Brain pericyte (primary cell): ENCODE results near the gene OSBPL1A.
"Not testable (repeated sequence)": the region's sequence is repeated elsewhere in the genome, so short reads cannot be mapped to it uniquely, and the experiment has no call there.

Experiments
- DNase-seq: peaks from one replicate; pipeline ENCODE4 v3.0.0-alpha.2; 2012; ENCODE audit warnings: low read depth, low spot score

Gene OSBPL1A

GRCh38 chr18:24187689-24188088, 209.9 kb downstream of the OSBPL1A start:
- DNase-seq, result no peak

GRCh38 chr18:24187049-24187448, 210.6 kb downstream of the OSBPL1A start:
- no peak for DNase-seq

GRCh38 chr18:24185805-24186204, 211.8 kb downstream of the OSBPL1A start:
- no peak for DNase-seq

- no peak for DNase-seq
Observed at GRCh38 chr18:24181806-24182205, 215.8 kb downstream of the OSBPL1A start.

- DNase-seq, result no peak
Observed at GRCh38 chr18:24180048-24180447, 217.6 kb downstream of the OSBPL1A start.

- no peak for DNase-seq
Observed at GRCh38 chr18:24177499-24178133, 220.0 kb downstream of the OSBPL1A start.

- no peak for DNase-seq
Observed at GRCh38 chr18:24176727-24177416, 220.8 kb downstream of the OSBPL1A start.

- DNase-seq, result no peak
Observed at GRCh38 chr18:24173997-24174396, 223.6 kb downstream of the OSBPL1A start.

- no peak for DNase-seq
Observed at GRCh38 chr18:24170360-24170759, 227.3 kb downstream of the OSBPL1A start.

GRCh38 chr18:24168496-24168895, 229.1 kb downstream of the OSBPL1A start:
- no peak for DNase-seq

- DNase-seq, result no peak
Observed at GRCh38 chr18:24161304-24161703, 236.3 kb downstream of the OSBPL1A start.

GRCh38 chr18:24160086-24160485, 237.5 kb downstream of the OSBPL1A start:
- DNase-seq, result no peak

GRCh38 chr18:24157855-24158254, 239.8 kb downstream of the OSBPL1A start:
- DNase-seq, result no peak

GRCh38 chr18:24153397-24153796, 244.2 kb downstream of the OSBPL1A start:
- DNase-seq, result no peak

GRCh38 chr18:24149591-24149990, 248.0 kb downstream of the OSBPL1A start:
- DNase-seq, result not testable (repeated sequence)

GRCh38 chr18:24142376-24142775, 255.2 kb downstream of the OSBPL1A start:
- DNase-seq, result no peak

- DNase-seq, result no peak
Observed at GRCh38 chr18:24140697-24141096, 256.9 kb downstream of the OSBPL1A start.

- peak; percentile 64 for DNase-seq
Observed at GRCh38 chr18:24138789-24139616, 258.6 kb downstream of the OSBPL1A start, which contains the start of gene CABYR. TSS of gene CABYR (plus strand) at chr18:24139062. CDS start at chr18:24143115, 4,053 bp downstream.

GRCh38 chr18:24138409-24138788, 259.2 kb downstream of the OSBPL1A start:
- no peak for DNase-seq

- no peak for DNase-seq
Observed at GRCh38 chr18:24136967-24137373, 260.7 kb downstream of the OSBPL1A start.

GRCh38 chr18:24130494-24130893, 267.1 kb downstream of the OSBPL1A start:
- no peak for DNase-seq

- DNase-seq, result no peak
Observed at GRCh38 chr18:24128700-24129099, 268.9 kb downstream of the OSBPL1A start.
